ENCODE results near the gene PRAMEF26. TPM values are rescaled to one million over a fixed set of nuclear protein-coding genes. Genes with fewer than 3 reads are reported as not detected.
"Not testable (repeated sequence)": the region's sequence is repeated elsewhere in the genome, so short reads cannot be mapped to it uniquely, and the experiment has no call there.

PRAMEF26 gene
- total RNA-seq, result not detected

DNA sequence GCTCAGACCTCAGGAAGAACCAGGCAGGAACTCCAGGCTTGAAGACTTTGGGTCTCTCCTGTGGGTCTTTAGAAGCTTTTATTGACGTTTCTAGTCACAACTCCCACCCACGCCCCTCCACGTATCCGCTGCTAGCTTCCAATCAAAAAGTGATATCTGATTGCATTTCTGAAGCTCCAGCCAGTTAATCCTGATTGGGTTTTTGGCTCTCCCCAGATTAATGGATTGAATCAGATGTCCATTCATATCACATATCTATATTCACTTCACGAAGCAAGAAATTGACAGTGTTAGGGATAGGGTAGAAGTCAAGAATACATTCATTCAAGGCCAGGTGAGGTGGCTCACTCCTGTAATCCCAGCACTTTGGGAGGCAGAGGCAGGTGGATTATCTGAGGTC lies at the start of gene PRAMEF26:
PRAMEF26 (minus strand) TSS at position 101 of the 400 bp plus-strand sequence. CDS start 2,914 bp downstream, outside the sequence.
- DNase-seq (ENCODE audit: low spot score), result not testable (repeated sequence)

DNA sequence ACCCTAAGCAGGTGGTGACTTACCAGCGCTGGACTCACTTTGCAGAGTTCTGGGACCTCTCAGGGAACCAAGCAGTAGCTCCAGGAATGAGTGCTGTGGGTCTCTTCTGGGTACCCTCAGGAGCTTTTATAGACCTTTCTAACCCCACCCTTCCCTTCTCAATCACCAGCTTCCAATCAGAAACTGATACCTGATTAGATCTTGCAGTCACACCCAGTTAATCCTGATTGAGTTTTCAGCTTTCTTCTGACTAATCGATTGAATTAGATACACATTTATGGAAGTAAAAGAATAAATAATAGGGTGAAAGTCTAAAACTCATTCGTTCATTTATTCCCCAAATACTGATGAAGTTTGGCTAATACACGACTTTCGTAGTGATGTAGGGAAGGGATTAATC lies 45.5 kb upstream of the PRAMEF26 start, which contains the start of gene PRAMEF13:
PRAMEF13 (minus strand) TSS at position 101 of the 400 bp plus-strand sequence. CDS start 1,820 bp downstream, outside the sequence.
- DNase-seq (ENCODE audit: low spot score), result not testable (repeated sequence)

DNA sequence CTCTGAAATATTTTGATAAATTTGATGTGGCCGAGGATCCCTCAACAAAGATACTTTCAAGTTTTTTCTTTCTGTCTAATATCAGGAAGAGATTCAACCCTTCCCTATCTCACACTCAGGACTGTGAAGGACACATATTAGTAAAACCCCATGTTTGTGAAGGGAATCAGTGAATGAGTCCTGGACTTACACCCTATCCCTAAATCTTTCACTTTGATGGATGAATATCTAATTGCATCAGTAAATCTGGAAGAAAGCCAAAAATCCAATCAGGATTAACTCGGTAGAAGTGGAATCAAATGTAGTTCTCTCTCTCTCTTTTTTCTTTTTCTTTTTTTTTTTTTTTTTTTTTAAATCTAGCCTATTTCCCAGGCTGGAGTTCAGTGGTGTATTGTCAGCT lies 15.7 kb upstream of the PRAMEF26 start, which contains the start of gene PRAMEF9:
PRAMEF9 (plus strand) TSS at position 301 of the 400 bp plus-strand sequence. CDS start 3,433 bp downstream, outside the sequence.
- DNase-seq (ENCODE audit: low spot score), result not testable (repeated sequence)

DNA sequence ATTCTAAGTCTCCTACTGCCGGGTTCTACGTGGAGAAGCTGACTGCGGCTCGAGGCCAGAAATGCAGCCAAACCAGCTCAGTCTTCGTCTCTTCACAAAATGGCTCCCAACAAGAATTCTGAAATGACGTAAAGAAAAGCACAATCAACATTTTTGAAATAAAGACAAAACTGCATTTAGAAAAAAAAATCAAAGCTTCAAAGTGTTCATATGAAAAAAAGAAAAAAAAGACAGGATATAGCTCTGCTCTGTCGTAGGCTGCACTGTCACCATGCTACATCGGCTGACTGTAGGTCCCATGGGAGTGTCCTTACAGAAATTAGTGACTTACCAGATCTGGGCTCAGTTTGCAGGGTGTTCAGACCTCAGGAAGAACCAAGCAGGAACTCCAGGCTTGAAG lies 9.7 kb upstream of the PRAMEF26 start, which contains the start of gene HNRNPCL4:
HNRNPCL4 (minus strand) TSS at position 101 of the 400 bp plus-strand sequence. CDS start 164 bp downstream, outside the sequence.
- not testable (repeated sequence) for DNase-seq (ENCODE audit: low spot score)

DNA sequence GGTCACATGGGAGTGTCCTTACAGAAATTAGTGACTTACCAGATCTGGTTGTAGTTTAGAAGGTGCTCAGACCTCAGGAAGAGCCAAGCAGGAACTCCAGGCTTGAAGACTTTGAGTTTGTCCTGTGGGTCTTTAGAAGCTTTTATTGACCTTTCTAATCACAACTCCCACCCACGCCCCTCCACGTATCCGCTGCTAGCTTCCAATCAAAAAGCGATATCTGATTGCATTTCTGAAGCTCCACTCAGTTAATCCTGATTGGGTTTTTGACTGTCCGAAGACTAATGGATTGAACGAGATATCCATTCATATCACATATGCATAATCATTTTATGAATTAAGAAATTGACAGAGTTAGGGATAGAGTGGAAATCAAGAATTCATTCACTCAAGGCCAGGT lies 39.1 kb downstream of the PRAMEF26 start, which contains the start of gene HNRNPCL2:
HNRNPCL2 (minus strand) TSS at position 101 of the 400 bp plus-strand sequence. CDS start 454 bp downstream, outside the sequence.
- not testable (repeated sequence) for DNase-seq (ENCODE audit: low spot score)

Other genes with a start within 250 kb of the PRAMEF26 start
- gene PRAMEF7, start 239.4 kb downstream of the PRAMEF26 start, total RNA-seq, result not detected
- not detected for gene PRAMEF6, start 208.4 kb downstream of the PRAMEF26 start, total RNA-seq
- not detected for gene PRAMEF27, start 99.4 kb downstream of the PRAMEF26 start, total RNA-seq
- not detected for gene HNRNPCL3, start 95.2 kb downstream of the PRAMEF26 start, total RNA-seq
- gene PRAMEF25, start 85.2 kb downstream of the PRAMEF26 start, total RNA-seq, result not detected
- gene HNRNPCL2, start 39.2 kb downstream of the PRAMEF26 start, total RNA-seq, result not detected
- gene HNRNPCL4, start 9.6 kb upstream of the PRAMEF26 start, total RNA-seq, result not detected
- gene PRAMEF9, start 15.8 kb upstream of the PRAMEF26 start, total RNA-seq, result not detected
- gene PRAMEF13, start 45.4 kb upstream of the PRAMEF26 start, total RNA-seq, result not detected
- not detected for gene PRAMEF18, start 70.1 kb upstream of the PRAMEF26 start, total RNA-seq
- gene PRAMEF5, start 98.2 kb upstream of the PRAMEF26 start, total RNA-seq, result not detected
- not detected for gene PRAMEF8, start 129.1 kb upstream of the PRAMEF26 start, total RNA-seq
- not detected for gene PRAMEF33, start 147.5 kb upstream of the PRAMEF26 start, total RNA-seq
- not detected for gene PRAMEF15, start 159.6 kb upstream of the PRAMEF26 start, total RNA-seq
- gene PRAMEF14, start 191.1 kb upstream of the PRAMEF26 start, total RNA-seq, result not detected
- gene PRAMEF19, start 215.9 kb upstream of the PRAMEF26 start, total RNA-seq, result not detected
- gene PRAMEF17, start 233.6 kb upstream of the PRAMEF26 start, total RNA-seq, result not detected

Measured in mucosa of gallbladder (tissue), 1 donor.